Non-pigmented ciliary epithelial cell (primary cell): ENCODE results near the gene CHN1.

Source experiments
- DNase-seq: peaks from one replicate; pipeline ENCODE4 v3.0.0-alpha.2; 2010; ENCODE audit warnings: low read depth

Gene CHN1

GRCh38 chr2:174787487-174788205, 217.5 kb downstream of the CHN1 start:
- peak; percentile 99 for DNase-seq

DNA sequence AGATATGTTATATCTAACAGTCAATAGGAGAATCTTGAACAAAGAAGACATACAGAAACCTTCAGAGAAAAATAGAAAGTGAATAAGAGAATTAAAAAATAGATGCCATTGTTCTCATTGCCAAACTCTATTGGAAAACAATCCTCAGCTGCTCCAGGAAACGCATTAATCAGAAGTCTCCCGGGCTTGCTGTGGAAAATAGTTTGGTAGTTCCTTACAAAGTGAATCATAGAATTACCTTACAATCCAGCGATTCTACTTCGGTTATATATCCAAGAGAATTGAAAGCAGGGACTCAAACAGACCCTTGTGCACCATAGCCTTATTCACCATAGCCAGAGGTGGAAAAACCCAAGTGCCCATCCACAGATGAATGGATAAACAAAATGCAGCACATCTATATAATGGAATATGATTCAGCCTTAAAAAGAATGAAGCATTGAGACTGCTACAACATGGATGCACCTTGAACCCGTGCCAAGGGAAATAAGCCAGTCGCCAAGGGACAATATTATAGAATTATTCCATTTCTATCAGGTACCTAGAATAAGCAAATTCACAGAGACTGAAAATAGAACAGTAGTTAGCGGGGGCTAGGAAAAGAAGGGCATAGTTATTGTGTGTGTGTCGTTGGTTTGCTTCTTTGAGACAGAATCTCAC, 219.0 kb downstream of the CHN1 start:
- DNase-seq, result no peak

DNA sequence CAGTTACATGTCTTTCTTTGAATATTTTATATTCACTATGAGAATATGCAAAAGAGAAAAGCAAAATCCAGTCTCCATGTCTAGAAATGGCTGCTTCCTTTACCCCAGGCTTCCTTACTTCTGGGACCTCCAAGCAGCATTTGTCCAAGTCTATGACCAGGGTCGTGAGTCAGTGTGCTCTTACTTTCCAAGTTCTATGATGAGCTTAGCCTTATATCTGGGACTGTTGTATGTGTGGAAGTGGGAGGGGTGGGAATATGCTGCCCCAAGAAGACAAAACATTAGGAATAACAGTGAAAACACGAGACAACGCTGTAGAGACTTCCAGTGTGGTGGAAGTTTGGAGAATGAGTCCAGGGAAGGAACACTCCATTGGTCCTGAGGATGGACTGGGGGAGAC, 219.7 kb downstream of the CHN1 start:
- DNase-seq, result no peak

DNA sequence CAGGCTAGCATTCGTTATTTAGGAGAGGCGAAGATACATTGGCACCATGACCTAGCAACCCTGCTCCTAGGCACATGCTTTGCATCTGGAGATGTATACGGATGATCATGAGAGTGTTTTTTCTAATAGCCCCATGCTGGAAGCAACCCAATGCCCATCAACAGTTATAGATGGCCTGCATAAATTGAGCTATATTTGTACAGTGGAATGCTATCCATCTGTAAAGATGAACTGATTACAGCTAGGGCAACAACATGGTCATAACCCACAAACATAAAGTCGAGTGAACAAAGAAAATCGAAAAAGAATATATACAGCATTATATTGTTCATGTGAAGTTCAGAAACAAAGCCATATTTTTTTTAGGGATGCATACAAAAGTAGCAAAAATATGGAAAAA, 220.3 kb downstream of the CHN1 start:
- DNase-seq, result no peak

GRCh38 chr2:174784316-174784715, 220.9 kb downstream of the CHN1 start:
- no peak for DNase-seq

GRCh38 chr2:174781996-174782395, 223.2 kb downstream of the CHN1 start:
- no peak for DNase-seq

DNA sequence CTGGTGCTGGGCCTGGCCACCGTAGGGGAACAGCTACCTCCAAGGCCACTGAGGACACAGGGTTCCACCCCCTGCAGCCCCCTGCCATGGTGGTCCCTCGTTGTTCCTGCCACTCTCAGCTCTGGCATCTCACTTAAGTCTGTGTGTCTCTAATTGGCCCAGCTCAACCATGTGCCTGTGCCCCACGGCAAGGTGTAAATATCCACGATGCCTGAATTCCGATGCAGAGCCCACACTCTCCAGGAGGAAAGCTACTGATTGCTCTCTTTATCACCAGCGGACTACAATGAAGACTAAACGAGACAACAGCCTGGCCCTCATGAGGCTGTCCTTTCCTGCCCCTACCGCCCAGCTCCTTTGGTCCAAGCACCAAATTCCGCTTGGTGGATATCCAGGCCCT, 223.9 kb downstream of the CHN1 start:
- DNase-seq, result no peak

DNA sequence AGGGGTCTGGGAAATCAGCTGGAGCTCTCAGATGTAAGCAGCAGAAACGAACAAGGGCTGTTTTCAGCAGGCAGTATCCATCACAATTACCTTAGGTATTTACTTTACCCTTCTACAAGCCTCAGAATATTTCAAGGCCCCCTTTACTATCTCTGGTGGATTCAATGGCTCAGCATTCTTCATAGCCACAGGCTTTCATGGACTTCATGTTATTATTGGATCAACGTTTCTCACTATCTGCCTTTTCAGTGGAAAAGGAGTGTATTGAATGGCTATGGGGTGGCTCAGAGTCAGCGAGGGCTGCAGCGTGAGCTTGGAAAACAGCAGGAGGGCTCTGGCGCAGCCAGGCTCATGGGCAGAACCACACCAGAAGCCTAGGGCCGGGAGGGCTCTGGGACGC, 224.3 kb downstream of the CHN1 start:
- DNase-seq, result no peak

DNA sequence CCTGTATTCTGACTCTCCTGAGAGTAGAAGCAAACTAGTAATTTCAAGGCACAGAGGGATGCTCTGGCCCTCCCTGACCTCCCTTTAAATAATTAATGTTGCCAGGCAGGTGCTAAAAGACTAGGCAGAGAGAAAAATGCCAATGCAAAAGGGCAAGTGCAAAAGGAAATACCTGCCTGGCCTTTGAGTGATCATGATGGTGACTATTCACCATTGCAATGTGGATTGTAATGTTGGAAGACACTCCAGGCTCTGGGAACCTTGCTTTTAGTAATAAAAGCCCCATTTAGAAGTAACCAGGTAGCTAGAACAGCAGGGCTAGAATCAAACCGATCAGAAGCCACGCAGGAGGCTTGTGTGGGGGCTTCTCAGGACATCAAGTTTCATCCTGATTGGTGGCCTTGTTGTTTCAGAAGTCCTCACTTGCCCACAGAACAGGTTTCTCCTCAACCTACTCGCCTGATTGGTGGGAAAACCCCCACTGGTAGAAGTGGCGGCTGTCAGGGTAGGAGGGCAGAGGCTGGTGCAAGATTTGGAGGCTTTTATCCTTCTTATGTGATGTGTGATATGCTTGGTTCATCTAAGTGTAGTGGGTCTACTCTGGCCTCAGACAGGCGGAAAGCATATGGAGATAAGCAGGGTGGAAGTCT, 224.9 kb downstream of the CHN1 start:
- no peak for DNase-seq

GRCh38 chr2:174779361-174779928, 225.7 kb downstream of the CHN1 start:
- DNase-seq, result no peak

GRCh38 chr2:174778085-174778981, 226.8 kb downstream of the CHN1 start:
- peak; percentile 90 for DNase-seq

- DNase-seq, result no peak
Observed at GRCh38 chr2:174777347-174778084, 227.7 kb downstream of the CHN1 start.

DNA sequence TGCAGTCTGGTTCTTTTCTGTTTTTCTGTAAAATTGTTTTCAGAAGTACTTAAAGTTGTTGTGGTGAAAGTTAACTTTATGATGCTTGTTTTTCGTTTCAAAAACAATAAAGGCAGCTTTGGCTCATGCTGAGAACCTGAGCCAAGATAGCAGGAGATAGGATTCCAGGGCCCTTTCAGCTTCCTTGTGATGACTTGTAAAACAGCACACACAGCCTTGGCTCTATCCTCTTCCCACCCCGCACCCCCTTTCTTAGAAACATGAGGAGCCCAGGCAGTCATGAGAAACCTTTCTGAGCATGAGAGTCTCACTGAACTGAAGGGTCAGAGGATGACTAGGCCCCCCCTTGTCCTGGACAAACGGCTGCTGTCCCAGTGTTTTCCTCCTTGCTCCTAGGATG, 228.5 kb downstream of the CHN1 start:
- no peak for DNase-seq

- DNase-seq, result no peak
Observed at GRCh38 chr2:174776223-174776622, 229.0 kb downstream of the CHN1 start.

GRCh38 chr2:174775571-174775980, 229.6 kb downstream of the CHN1 start:
- no peak for DNase-seq

DNA sequence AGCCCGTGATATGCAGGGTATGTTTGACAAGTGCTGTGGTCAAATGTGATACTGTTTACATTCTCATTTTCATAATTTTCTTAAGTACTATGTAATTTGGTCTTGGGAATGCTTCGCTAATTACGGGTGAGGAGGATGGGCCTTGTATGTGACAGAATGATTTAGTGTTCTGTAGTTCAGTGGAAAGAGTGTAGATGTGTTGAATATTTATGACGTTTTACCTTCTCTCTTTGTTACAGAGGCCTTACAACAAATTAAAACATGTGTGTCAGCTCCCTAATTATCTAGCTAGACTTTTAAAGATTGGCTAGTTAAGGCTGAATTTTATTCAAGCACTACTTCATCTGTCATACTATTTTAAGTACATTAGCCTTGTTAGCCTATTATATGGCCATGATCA, 230.3 kb downstream of the CHN1 start:
- no peak for DNase-seq

DNA sequence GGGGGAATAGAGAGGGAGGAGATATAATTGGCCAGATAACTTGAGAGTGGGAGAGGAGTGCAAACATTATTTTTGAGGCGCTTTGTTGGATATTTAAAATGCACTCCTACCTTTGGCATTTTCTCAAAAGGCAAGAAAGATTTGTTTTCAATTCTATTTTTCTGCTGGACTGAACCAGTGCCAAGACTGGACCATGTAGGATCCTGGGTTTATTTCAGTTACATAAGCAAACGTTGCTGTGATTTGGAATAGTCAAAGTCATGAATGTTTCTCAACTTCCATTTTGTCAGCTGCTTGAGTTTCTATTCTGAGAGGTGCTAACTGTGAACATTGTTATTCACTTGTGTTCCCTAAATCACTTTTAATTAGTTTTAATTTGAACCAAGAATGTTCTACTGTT, 232.0 kb downstream of the CHN1 start:
- DNase-seq, result no peak

GRCh38 chr2:174772472-174772801, 232.7 kb downstream of the CHN1 start:
- no peak for DNase-seq

DNA sequence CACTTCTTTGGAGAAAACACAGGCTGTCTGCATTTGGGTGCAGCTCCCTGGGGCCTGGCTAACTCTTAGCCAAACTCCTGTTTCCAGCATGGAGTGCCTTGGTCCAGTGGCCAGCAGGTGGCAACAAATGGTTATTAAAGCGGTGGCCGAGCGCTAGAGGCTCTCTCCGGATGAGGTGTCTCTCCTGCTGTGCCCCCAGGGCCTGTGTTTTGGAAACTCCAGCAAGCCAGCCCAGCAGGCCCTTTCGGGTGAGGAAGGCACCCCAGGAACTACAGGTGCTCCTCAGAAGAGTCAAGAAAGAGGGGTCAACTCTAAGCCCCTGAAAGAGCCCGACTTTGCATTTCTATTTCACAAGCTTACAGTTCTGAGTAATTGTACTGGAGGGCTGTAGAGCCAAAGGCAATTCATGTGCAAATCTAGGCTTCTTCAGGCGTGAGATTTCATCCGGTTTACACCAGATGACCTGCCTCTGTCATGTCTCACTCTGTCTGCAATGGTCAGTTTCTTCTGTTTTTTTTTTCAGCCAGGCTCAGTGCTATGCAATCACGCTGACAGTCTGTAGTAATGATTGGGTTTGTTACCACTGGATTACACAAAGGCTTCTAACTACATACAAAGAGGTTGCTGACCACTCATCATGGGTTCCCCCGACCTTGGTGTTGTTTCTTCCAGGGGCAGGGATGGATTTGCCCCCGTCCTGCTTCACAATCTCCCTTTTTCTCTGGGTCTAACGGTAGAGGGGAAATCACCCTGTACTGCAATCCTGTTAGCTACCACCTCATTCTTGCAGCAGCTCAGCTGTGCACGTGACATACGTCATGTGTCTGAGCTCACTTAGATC, 233.3 kb downstream of the CHN1 start:
- DNase-seq, result no peak

- DNase-seq, result no peak
Observed at GRCh38 chr2:174771136-174771535, 234.0 kb downstream of the CHN1 start.

DNA sequence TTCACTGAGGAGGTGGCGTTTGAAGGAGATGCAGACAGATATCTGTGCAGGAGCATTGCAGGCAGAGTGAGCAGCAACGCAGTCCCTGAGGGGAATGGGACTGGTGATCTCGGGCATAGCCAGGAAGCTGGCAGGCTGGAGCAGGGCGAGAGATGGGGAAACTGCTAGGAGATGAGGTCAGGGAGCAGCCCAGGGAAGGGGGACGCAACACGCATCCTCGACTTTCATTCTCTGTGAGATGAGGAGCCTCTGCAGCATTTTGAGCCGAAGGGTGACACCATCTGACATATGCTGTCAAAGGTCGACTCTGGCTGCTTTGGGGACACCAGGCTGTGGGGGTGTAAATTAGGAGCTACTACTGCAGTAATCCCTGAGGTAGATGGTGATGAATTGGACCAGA, 236.6 kb downstream of the CHN1 start:
- DNase-seq, result no peak
